Amygdala (tissue), 56 donors: ENCODE results near the gene HOXD4.

Experiments
- DNase-seq, 56 donors: peaks; one replicate each; lab custom pipeline; 2025; lab: John Stamatoyannopoulos, UW

HOXD4 gene

GRCh38 chr2:176151442-176152287 lies at the start of gene HOXD4:
HOXD4 (plus strand) TSS chr2:176151550; CDS start chr2:176151634, 84 bp downstream.
- no peak for DNase-seq

DNA sequence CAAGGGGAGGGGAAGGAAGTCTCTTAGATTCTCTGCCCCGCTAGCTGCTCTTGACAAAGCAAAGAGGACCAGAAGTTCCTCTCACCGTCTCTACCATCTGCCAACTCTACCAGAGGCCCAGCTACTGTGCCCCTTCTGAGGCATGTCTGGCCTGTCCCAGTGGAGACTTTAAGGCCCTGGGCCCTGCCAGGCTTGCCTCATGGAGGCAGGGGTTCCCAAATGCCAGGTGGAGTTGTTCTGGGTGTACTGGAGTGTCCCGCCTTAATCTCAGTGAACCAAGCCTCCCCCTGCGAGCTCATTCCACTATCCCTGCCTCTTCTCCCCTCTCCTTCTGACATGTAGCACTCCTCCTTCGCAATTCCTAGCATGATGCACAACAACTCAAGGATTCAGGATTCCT lies 49.5 kb upstream of the HOXD4 start:
- DNase-seq = no peak

DNA sequence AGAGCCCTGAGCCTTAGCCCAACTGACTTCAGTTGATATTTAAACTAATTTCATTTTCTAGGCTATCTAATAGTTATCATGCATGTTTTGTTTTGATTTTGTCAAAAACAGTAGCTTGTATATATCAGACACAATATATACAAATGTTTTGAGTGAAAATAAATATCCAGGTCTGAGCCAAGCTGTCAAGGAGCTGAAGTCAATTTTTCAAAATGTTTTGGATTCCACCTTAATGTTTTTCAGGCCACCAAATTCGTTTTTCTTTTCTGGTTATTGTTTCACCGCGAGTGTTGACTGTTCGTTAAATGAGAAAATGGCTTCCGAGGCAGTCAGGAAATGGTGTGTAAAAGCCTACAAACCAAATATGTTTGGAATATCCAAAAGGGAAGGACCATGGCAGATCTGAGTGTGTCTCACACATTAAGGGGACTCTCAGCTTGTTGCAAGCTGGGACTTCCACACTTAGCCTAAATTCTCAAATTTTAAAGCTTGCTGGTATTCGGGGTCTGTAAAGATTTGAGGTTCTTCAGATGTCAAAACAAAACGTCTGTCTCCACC lies 49.0 kb upstream of the HOXD4 start:
- no peak for DNase-seq

DNA sequence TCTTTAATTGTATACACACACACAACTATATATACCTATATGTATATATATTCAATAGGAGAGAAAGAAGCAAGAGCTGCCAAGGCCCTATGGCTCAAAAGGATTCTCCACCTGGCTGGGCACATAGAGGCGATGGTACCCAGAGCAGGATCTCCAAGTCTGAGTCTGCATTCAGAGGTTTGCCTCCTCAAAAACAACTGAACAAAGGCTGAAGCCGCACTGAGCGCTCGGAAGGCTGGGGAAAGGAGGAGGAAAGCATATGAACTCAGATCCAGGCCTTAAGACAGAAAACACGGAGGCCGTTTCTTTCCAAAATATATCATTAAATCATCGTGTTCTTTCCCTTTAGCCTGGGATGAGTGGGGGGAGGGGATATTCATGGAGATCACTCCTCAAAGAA lies 48.2 kb upstream of the HOXD4 start:
- no peak for DNase-seq

GRCh38 chr2:176103742-176104315 lies 47.5 kb upstream of the HOXD4 start:
- DNase-seq = no peak

- DNase-seq = no peak
Measured at GRCh38 chr2:176104316-176105077, 46.9 kb upstream of the HOXD4 start.

DNA sequence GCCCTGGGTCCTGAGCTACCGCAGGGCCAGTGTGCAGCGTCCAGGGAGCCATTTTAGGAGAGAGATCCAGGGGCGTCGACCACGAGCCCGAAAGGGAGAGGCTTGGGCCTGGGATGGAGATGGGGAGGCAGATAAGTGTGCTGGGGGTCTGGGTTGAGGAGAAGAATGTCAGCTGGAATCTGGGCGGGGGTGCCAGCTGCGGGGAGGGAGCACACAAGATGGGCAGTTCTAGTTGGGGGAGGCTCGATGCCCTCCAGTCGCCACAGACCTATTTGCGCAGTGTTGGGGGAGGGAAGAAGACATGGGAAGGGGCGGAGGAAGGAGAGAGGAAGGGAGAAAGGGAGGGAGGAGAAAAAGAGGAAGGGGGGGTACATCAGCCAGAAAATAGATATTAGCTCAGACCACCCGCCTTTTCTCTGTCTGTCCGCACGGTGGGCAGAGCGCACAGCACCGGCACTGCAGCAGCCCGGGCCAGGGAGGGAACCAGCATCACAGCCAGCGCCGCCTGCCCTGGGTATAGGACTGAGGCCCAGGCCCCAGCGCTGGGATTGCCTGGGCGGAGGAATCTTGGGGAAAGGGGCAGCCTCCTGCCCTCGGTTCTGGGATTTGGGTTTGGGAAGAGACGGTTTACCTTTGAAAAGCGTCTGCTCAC lies 46.1 kb upstream of the HOXD4 start:
- no peak for DNase-seq

DNA sequence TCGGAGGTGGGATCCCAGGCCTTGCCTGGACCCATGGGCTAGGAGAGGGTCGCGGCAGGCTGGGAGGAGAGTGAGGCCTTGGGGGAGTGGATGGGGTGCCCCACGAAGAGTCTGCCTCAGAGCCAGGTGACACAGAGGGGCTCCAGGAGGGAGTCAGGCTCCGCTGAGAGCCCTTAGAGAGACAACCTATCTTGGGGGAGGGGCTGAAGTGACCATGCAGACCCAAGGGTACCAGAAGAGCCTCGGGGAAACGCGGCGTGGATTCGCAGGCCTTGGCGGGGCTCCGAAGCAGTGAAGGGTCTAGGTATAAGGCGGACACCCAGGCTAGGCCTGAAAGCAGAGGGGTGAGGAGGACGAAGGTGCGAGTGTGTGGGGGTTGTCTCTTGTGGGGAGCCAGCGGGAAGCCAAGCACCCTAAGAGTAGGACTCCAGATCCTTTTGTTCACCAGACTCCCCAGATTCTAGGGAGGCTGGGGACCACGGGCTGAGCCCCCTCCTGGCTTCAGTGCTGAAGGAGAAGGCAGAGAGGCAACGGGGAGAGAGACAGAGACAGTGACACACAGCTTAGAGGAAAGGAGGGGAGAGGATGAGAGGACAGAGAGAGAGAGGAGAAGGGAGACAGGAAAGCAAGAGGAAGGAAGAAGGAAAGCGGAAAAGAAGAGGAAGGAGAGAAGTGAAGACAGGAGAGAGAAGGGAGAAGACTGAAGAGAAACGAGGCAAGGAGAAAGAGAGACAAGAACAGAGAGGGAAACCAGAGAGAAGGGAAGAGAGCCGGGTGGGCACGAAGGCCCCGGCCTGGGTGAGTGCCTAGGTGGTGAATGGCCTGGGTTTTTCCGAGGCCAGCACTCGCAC lies 45.4 kb upstream of the HOXD4 start:
- no peak for DNase-seq

- DNase-seq = no peak
Measured at GRCh38 chr2:176106581-176107539, 44.5 kb upstream of the HOXD4 start, which contains the start of gene HOXD11. HOXD11 (plus strand) TSS chr2:176107280; CDS start chr2:176107356, 76 bp downstream.

DNA sequence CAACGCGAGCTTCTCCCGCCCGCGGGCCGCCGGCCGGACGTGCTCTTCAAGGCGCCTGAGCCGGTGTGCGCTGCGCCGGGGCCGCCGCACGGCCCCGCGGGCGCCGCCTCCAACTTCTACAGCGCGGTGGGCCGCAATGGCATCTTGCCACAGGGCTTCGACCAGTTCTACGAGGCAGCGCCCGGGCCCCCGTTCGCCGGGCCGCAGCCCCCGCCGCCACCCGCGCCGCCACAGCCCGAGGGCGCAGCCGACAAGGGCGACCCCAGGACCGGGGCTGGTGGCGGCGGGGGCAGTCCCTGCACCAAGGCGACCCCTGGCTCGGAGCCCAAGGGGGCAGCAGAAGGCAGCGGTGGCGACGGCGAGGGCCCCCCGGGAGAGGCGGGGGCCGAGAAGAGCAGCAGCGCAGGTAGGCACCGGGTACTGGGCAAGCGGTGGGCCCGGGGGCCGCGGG lies 43.6 kb upstream of the HOXD4 start:
- DNase-seq = no peak

- no peak for DNase-seq
Measured at GRCh38 chr2:176109192-176109901, 42.0 kb upstream of the HOXD4 start.

DNA sequence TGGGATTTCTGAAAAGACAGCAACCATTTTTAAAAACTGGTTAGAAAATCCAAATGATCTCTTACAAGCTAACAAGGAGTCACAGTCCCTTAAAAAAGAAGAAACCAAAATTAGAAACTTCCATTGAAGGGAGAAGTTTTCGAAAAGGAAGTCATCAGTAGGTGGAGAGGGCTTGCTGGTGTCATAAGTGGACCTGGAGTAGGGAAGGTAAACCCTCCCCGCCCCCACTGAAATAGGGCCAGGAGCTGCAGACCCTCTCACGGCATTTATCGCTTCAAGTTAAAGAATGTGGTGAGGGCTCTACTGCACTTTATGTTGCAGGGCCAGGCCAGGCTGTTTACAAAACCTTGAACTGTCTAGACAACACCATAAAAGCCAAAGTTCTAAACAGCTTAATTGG lies 41.4 kb upstream of the HOXD4 start:
- no peak for DNase-seq

- no peak for DNase-seq
Measured at GRCh38 chr2:176110415-176111308, 40.7 kb upstream of the HOXD4 start.

- DNase-seq = peak in 1 of 56 donors; percentile 3
Measured at GRCh38 chr2:176111309-176111663, 40.1 kb upstream of the HOXD4 start.

DNA sequence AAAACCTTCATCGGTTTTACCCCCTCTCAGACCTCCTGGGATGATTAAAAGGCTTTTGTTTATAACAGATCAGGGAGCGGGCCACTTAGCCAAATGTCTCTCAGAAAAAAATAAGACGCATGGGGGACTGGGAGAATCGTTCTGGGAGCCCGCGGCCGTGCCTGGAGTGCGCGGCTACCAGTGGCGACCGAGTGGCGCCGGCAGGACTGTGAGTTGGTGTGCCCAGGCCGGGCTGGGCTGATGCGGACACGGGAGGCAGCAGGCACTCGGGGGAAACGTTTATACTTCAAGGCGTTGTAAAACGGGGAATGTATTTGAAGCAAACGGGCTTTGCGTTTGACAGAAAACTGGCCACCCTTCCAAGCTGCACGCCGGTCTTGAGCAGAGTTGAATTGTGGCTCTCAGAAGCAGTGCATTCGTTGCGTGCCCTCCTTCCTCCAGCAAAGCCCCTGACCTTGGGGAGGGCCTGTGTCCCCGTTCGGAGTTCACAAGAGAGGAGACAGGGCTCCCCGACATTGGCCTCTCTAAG lies 39.4 kb upstream of the HOXD4 start:
- DNase-seq = no peak
